Caco-2 (cell line): ENCODE results near the gene CFAP92. TPM values are rescaled to one million over a fixed set of nuclear protein-coding genes. Genes with fewer than 3 reads are reported as not detected.

Experiments
- BruUV-seq: library from RNA; stranded (reverse); fragments of 400-500 nt; replicated peaks from 2 replicates; lab custom pipeline; 2021; lab: Mats Ljungman, UMichigan
- CTCF ChIA-PET: fragments of 300-600 bp; sonication (Branson Sonifier 250); formaldehyde crosslinking; loops from one replicate; lab custom pipeline; 2022; ENCODE audit warnings: antibody characterized with exemption; lab: Charles Lee
- POLR2A ChIA-PET: fragments of 300-600 bp; sonication (Branson Sonifier 250); formaldehyde crosslinking; loops from one replicate; lab custom pipeline; 2022; ENCODE audit warnings: antibody characterized with exemption; lab: Charles Lee
- DNase-seq, 2 experiments: peaks; one replicate each; pipeline versions ENCODE4 v3.0.0 to v3.0.0-alpha.2; 2020 to 2022
- H3K27me3 ChIP-seq: replicated peaks from 2 replicates; pipeline ENCODE4 v1.6.0; 2011; ENCODE audit warnings: low read length; ENCODE audit not compliant: control insufficient read depth, insufficient read depth
- H3K36me3 ChIP-seq: 2 replicates; pipeline ENCODE4 v1.5.1; 2011; ENCODE audit warnings: low read length; ENCODE audit not compliant: control insufficient read depth, insufficient read depth
- H3K4me1 ChIP-seq: fragments of 250-450 bp; sonication (Bioruptor Pico); 2 replicates; pipeline ENCODE4 v1.5.1; 2020; ENCODE audit warnings: mild to moderate bottlenecking
- H3K4me3 ChIP-seq: 2 replicates; pipeline ENCODE4 v1.5.1; 2011; ENCODE audit warnings: low read depth, mild to moderate bottlenecking, control low read depth, low read length
- H3K9me3 ChIP-seq: fragments of 250-450 bp; sonication (Bioruptor Pico); 2 replicates; pipeline ENCODE4 v1.5.1; 2020; ENCODE audit warnings: mild to moderate bottlenecking, moderate library complexity
- H3K27ac Mint-ChIP-seq: one replicate; pipeline ENCODE4 v1.8.0; 2022; ENCODE audit warnings: mixed read lengths; ENCODE audit not compliant: unreplicated experiment
- H3K27me3 Mint-ChIP-seq: one replicate; pipeline ENCODE4 v1.8.0; 2022; ENCODE audit warnings: mixed read lengths; ENCODE audit not compliant: insufficient read depth, unreplicated experiment
- H3K36me3 Mint-ChIP-seq: one replicate; pipeline ENCODE4 v1.8.0; 2022; ENCODE audit warnings: mild to moderate bottlenecking, mixed read lengths; ENCODE audit not compliant: insufficient read depth, unreplicated experiment
- H3K4me1 Mint-ChIP-seq: one replicate; pipeline ENCODE4 v1.8.0; 2022; ENCODE audit warnings: low read depth, mixed read lengths; ENCODE audit not compliant: unreplicated experiment
- H3K4me3 Mint-ChIP-seq: one replicate; pipeline ENCODE4 v1.8.0; 2022; ENCODE audit warnings: mild to moderate bottlenecking, moderate library complexity, mixed read lengths; ENCODE audit not compliant: unreplicated experiment
- H3K9me3 Mint-ChIP-seq: one replicate; pipeline ENCODE4 v1.8.0; 2022; ENCODE audit warnings: mixed read lengths; ENCODE audit not compliant: unreplicated experiment
- CTCF ChIP-seq, 2 experiments: fragments of 200-600 bp in 1 of 2; IDR thresholded peaks; 1 replicate in 1 of 2; 2 replicates in 1 of 2; pipeline versions ENCODE4 v1.5.1 to v1.8.0; 2011 to 2022; ENCODE audit warnings: antibody characterized with exemption in 1 of 2, control low read depth in 1 of 2, inconsistent platforms in 1 of 2, low read depth in 1 of 2, low read length in 1 of 2, mild to moderate bottlenecking in 1 of 2, moderate library complexity in 1 of 2; ENCODE audit not compliant: insufficient read depth in 1 of 2, severe bottlenecking in 1 of 2, unreplicated experiment in 1 of 2
- intact Hi-C: fragments of 100-400 bp; cut with micrococcal nuclease; formaldehyde crosslinking; loops from one replicate; pipeline ENCODE4 v1.10.0; 2022; ENCODE audit not compliant: unreplicated experiment
- total RNA-seq: library from RNA; stranded (reverse); gene quantifications from 2 replicates; pipeline ENCODE4 v1.2.3, GENCODE V29; 2022

CFAP92 gene
- total RNA-seq, 1 experiment from 2014 or later: 5.9 TPM

GRCh38 chr3:128994581-128995546 is 988 bp upstream of the CFAP92 start:
- Histone ChIP-seq H3K9me3 (no peaks in the 10 kb centered on the region), H3K27me3 (no peaks in the 10 kb centered on the region), H3K36me3 (no peaks in the 10 kb centered on the region), H3K4me3 (no peak overlapping the region), H3K4me1 (peaks cover 5% of the 10 kb centered on the region; the same call in 1 of the 2 replicates)
- ChIA-PET CTCF (interaction anchor here (0.6 to 1.6 kb wide), 3 partner anchors 9 to 32 kb away, joined by 3 to 13 read pairs (median 7); no protein-coding TSS in a partner anchor), POLR2A (interaction anchor here (0.9 to 1.1 kb wide), 3 partner anchors 9 to 127 kb away, joined by 3 to 5 read pairs (median 3); partner anchors contain the start of gene RAB43)
- Mint-ChIP-seq H3K27ac (peak overlapping the region; percentile 18), H3K27me3 (no peaks in the 10 kb centered on the region), H3K36me3 (no peaks in the 10 kb centered on the region), H3K9me3 (no peaks in the 10 kb centered on the region), H3K4me1 (peaks cover 13% of the 10 kb centered on the region), H3K4me3 (peak overlapping the region; percentile 70)
- BruUV-seq: no TSS peak
- DNase-seq: no peak
- TF ChIP-seq CTCF (IDR thresholded peaks at IDR 0.05; ENCODE audit: insufficient read depth in 1 of 2, low read depth in 1 of 2, low read length in 1 of 2, severe bottlenecking in 1 of 2, unreplicated experiment in 1 of 2): no peak
- intact Hi-C loops: no loop called here

GRCh38 chr3:128994173-128994512 is 267 bp upstream of the CFAP92 start:
- H3K27me3 Mint-ChIP-seq: no peaks in the 10 kb centered on the region
- TF ChIP-seq CTCF (IDR thresholded peaks at IDR 0.05; ENCODE audit: insufficient read depth in 1 of 2, low read depth in 1 of 2, low read length in 1 of 2, severe bottlenecking in 1 of 2, unreplicated experiment in 1 of 2): no peak

GRCh38 chr3:128992926-128993460 is 883 bp downstream of the CFAP92 start:
- Histone ChIP-seq H3K27me3 (no peaks in the 10 kb centered on the region), H3K36me3 (no peaks in the 10 kb centered on the region), H3K4me3 (no peak overlapping the region), H3K4me1 (peaks cover 5% of the 10 kb centered on the region; the same call in 1 of the 2 replicates), H3K9me3 (no peaks in the 10 kb centered on the region)
- ChIA-PET POLR2A (interaction anchor here (1.1 kb wide), 1 partner anchor 128 kb away, joined by 3 read pairs; no protein-coding TSS in a partner anchor), CTCF (interaction anchor here (1.6 kb wide), 1 partner anchor 23 kb away, joined by 13 read pairs; no protein-coding TSS in a partner anchor)
- peak overlapping the region; percentile 50 for H3K27ac Mint-ChIP-seq
- no peak for TF ChIP-seq CTCF (IDR thresholded peaks at IDR 0.05; ENCODE audit: insufficient read depth in 1 of 2, low read depth in 1 of 2, low read length in 1 of 2, severe bottlenecking in 1 of 2, unreplicated experiment in 1 of 2)
- peaks cover 6% of the 10 kb centered on the region for H3K4me1 Mint-ChIP-seq
- no peaks in the 10 kb centered on the region for H3K36me3 Mint-ChIP-seq
- no TSS peak for BruUV-seq
- intact Hi-C loops: no loop called here
- no peak for DNase-seq
- H3K27me3 Mint-ChIP-seq: no peaks in the 10 kb centered on the region
- H3K9me3 Mint-ChIP-seq: no peaks in the 10 kb centered on the region
- H3K4me3 Mint-ChIP-seq: peak overlapping the region; percentile 70

More at GRCh38 chr3:128994173-128994512, 267 bp upstream of the CFAP92 start:
- peaks cover 12% of the 10 kb centered on the region for H3K4me1 Mint-ChIP-seq
- H3K4me3 Mint-ChIP-seq: peak overlapping the region; percentile 70
- intact Hi-C loops: no loop called here
- Histone ChIP-seq H3K36me3 (no peaks in the 10 kb centered on the region), H3K9me3 (no peaks in the 10 kb centered on the region), H3K4me3 (peak overlapping the region; percentile 35; the same call in 1 of the 2 replicates), H3K4me1 (peaks cover 5% of the 10 kb centered on the region; the same call in 1 of the 2 replicates), H3K27me3 (no peaks in the 10 kb centered on the region)
- ChIA-PET POLR2A (interaction anchor here (0.5 to 1.1 kb wide), 7 partner anchors 10 to 285 kb away, joined by 3 to 7 read pairs (median 3); partner anchors contain the start of genes HMCES and RAB43), CTCF (interaction anchor here (1.5 to 1.6 kb wide), 2 partner anchors 10 to 24 kb away, joined by 7 to 13 read pairs; no protein-coding TSS in a partner anchor)
- no peaks in the 10 kb centered on the region for H3K9me3 Mint-ChIP-seq
- H3K36me3 Mint-ChIP-seq: no peaks in the 10 kb centered on the region
- DNase-seq: no peak
- no TSS peak for BruUV-seq
- peak overlapping the region; percentile 18 for H3K27ac Mint-ChIP-seq
